Neural crest cell (in vitro differentiated cells): Measurements from ENCODE around the gene VGLL3. TPM values are rescaled to one million over a fixed set of nuclear protein-coding genes. Genes with fewer than 3 reads are reported as not detected.

Source experiments
- DNase-seq: peaks from one replicate; pipeline ENCODE4 v3.0.0; 2021; ENCODE audit warnings: low read depth, mixed read lengths, low spot score
- H3K27ac Mint-ChIP-seq: one replicate; pipeline ENCODE4 v1.8.0; 2021; ENCODE audit warnings: mild to moderate bottlenecking, mixed read lengths; ENCODE audit not compliant: unreplicated experiment
- H3K27me3 Mint-ChIP-seq: 2 replicates; pipeline ENCODE4 v1.8.0; 2021; ENCODE audit warnings: low read depth, mild to moderate bottlenecking, mixed read lengths
- H3K36me3 Mint-ChIP-seq: 2 replicates; pipeline ENCODE4 v1.8.0; 2021; ENCODE audit warnings: low read depth, mild to moderate bottlenecking, mixed read lengths
- H3K4me1 Mint-ChIP-seq: 2 replicates; pipeline ENCODE4 v1.8.0; 2021; ENCODE audit warnings: mixed read lengths
- H3K4me3 Mint-ChIP-seq: one replicate; pipeline ENCODE4 v1.8.0; 2021; ENCODE audit warnings: mild to moderate bottlenecking, mixed read lengths
- H3K9me3 Mint-ChIP-seq: 2 replicates; pipeline ENCODE4 v1.8.0; 2021; ENCODE audit warnings: mixed read lengths
- total RNA-seq: library from RNA; stranded (reverse); gene quantifications from 2 replicates; pipeline ENCODE4 v1.2.1, GENCODE V29; 2021
- TF ChIP-seq, protein P1 (sequence below): fragments of 200-600 bp; sonication (generic); conservative IDR thresholded peaks from 2 replicates; pipeline ENCODE4 v1.5.0; 2021; ENCODE audit warnings: antibody characterized with exemption, mild to moderate bottlenecking

The VGLL3 gene
- total RNA-seq, 1 donor from 2014 or later, result 3.2 TPM

DNA sequence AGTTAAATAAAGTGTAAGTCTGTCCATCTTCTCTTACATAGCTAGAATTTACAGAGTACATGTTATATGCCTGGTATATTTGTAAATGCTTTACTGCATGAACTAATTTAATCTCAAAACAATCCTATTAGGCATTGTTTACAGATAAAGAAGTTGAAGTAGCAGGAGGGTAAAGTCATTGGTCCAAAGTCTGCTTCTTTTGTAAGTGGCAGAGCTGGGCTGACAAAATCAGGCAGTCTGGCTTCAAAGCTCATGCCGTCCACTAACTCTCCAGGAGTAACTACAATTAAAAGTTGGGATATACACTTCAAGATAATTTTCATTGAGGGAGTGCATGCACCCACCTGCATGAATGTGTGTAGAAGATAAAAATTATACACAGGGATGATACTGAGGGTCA lies 27.3 kb downstream of the VGLL3 start:
- Mint-ChIP-seq H3K9me3 (no peaks in the 10 kb centered on the region), H3K36me3 (peaks cover 7% of the 10 kb centered on the region), H3K27ac (no peak overlapping the region), H3K27me3 (no peaks in the 10 kb centered on the region), H3K4me3 (no peak overlapping the region), H3K4me1 (peaks cover 6% of the 10 kb centered on the region)
- no peak for DNase-seq
- TF ChIP-seq, protein P1, sequence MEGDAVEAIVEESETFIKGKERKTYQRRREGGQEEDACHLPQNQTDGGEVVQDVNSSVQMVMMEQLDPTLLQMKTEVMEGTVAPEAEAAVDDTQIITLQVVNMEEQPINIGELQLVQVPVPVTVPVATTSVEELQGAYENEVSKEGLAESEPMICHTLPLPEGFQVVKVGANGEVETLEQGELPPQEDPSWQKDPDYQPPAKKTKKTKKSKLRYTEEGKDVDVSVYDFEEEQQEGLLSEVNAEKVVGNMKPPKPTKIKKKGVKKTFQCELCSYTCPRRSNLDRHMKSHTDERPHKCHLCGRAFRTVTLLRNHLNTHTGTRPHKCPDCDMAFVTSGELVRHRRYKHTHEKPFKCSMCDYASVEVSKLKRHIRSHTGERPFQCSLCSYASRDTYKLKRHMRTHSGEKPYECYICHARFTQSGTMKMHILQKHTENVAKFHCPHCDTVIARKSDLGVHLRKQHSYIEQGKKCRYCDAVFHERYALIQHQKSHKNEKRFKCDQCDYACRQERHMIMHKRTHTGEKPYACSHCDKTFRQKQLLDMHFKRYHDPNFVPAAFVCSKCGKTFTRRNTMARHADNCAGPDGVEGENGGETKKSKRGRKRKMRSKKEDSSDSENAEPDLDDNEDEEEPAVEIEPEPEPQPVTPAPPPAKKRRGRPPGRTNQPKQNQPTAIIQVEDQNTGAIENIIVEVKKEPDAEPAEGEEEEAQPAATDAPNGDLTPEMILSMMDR, result no peak

DNA sequence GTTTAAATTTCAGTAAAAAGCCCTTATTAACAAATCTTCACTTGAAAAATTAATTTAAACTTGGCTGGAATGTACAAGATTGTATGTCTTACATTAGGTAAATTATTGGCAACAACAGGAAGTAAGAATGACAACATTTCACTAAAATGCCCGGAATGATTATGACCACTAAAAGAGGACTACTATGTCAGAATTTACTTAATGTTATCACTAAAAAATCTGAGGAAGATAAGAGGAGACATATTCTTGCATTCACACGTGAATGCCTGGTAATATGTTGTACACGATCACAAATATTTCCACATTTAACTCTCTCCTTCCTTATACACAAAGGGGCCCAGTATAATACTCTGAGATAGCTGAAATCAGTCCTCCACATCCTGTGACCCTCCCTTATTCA lies 29.7 kb downstream of the VGLL3 start:
- Mint-ChIP-seq H3K27me3 (no peaks in the 10 kb centered on the region), H3K4me1 (peaks cover 6% of the 10 kb centered on the region), H3K36me3 (peaks cover 5% of the 10 kb centered on the region), H3K27ac (no peak overlapping the region), H3K4me3 (no peak overlapping the region), H3K9me3 (no peaks in the 10 kb centered on the region)
- DNase-seq, result no peak
- TF ChIP-seq, protein P1, result no peak

DNA sequence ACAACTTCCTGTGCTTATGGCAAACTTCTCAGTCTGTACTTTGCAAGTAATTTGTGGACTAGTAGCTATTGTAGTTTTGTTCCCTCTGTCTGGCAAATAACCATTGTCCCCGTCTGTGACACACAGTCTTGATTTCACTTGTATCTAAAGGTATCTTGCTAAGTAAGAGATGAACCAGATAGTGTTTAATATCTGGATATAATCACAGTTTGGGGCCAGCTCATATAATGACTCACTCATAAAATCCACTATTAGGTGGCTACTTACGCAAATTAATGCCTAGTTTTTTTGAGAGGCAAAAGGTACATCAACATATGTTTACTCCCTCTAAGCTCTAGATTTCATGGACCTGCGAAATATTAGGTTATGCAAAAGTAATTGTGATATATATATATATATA lies 30.4 kb downstream of the VGLL3 start:
- Mint-ChIP-seq H3K4me1 (peaks cover 6% of the 10 kb centered on the region), H3K27ac (no peak overlapping the region), H3K9me3 (no peaks in the 10 kb centered on the region), H3K27me3 (no peaks in the 10 kb centered on the region), H3K36me3 (peaks cover 4% of the 10 kb centered on the region), H3K4me3 (no peak overlapping the region)
- TF ChIP-seq, protein P1, result no peak
- no peak for DNase-seq

DNA sequence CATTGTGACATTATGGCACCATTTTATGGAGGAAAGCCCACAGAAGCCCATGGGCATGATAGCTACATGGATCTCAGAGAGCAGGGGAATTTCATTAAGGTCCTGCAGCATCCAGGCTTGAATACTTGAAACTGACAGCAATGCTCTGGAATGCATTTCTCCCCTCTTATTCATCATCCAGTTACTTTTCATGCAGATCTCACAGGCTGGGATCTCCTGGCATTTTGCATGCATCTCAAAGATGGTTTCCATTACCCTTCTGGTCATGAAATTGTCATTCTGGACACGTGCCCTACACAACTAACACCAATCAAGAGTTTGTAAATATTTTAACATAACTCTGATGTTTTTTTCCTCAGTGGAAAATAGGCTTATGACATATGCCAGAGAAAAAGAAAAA lies 32.4 kb downstream of the VGLL3 start:
- TF ChIP-seq, protein P1, result no peak

DNA sequence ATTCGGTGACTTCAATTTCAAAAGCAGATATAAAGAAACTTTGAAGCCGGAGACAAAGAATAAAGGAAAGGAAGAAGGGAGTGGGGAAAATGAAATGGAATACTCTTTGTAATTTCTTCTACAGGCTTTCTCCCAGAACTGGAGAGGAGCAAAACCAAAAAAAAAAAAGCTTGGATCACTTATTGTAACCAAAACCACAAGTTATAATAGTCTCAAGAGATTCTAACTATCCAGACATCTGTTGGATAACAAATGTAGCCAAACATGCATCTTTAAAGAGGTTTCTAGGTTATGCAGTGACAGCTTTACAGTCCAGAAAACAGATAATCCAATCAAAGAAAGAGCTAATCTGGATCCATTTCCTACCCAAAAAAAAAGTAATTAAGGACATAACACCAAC lies 36.2 kb downstream of the VGLL3 start:
- Mint-ChIP-seq H3K27me3 (no peaks in the 10 kb centered on the region), H3K4me3 (no peak overlapping the region), H3K9me3 (no peaks in the 10 kb centered on the region), H3K27ac (no peak overlapping the region), H3K36me3 (no peaks in the 10 kb centered on the region), H3K4me1 (peaks cover 12% of the 10 kb centered on the region)
- TF ChIP-seq, protein P1, result no peak
- DNase-seq, result no peak

More for the DNA sequence above, 32.4 kb downstream of the VGLL3 start:
- DNase-seq, result no peak
- peaks cover 6% of the 10 kb centered on the region for H3K4me1 Mint-ChIP-seq
- H3K27me3 Mint-ChIP-seq, result no peaks in the 10 kb centered on the region
- no peaks in the 10 kb centered on the region for H3K36me3 Mint-ChIP-seq
- H3K27ac Mint-ChIP-seq, result no peak overlapping the region
- H3K4me3 Mint-ChIP-seq, result no peak overlapping the region
- H3K9me3 Mint-ChIP-seq, result no peaks in the 10 kb centered on the region

DNA sequence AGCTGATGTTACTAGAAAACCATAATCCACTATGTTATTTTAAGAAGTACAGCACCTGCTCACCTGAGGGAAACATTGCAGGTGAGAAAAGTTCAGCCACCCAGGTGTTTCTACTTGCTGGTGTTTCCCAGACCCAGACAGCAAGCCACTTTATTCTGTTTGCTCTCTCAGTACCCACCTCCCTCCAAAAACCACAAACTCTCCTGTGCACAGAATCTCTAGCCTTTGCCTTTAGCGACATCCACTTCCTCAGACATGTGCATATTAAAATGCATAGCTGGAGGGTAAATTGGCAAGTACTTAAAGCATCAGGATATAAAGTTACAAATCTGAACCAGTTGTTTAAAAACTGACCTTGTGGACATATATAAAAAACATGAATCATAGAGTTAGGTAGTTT lies 36.7 kb downstream of the VGLL3 start:
- no peak overlapping the region for H3K4me3 Mint-ChIP-seq
- no peaks in the 10 kb centered on the region for H3K9me3 Mint-ChIP-seq
- no peaks in the 10 kb centered on the region for H3K27me3 Mint-ChIP-seq
- H3K27ac Mint-ChIP-seq, result no peak overlapping the region
- H3K4me1 Mint-ChIP-seq, result peaks cover 13% of the 10 kb centered on the region
- H3K36me3 Mint-ChIP-seq, result no peaks in the 10 kb centered on the region
- no peak for DNase-seq
- TF ChIP-seq, protein P1, result no peak
